Measurements from ENCODE around the gene RAB3D.

RAB3D gene

DNA sequence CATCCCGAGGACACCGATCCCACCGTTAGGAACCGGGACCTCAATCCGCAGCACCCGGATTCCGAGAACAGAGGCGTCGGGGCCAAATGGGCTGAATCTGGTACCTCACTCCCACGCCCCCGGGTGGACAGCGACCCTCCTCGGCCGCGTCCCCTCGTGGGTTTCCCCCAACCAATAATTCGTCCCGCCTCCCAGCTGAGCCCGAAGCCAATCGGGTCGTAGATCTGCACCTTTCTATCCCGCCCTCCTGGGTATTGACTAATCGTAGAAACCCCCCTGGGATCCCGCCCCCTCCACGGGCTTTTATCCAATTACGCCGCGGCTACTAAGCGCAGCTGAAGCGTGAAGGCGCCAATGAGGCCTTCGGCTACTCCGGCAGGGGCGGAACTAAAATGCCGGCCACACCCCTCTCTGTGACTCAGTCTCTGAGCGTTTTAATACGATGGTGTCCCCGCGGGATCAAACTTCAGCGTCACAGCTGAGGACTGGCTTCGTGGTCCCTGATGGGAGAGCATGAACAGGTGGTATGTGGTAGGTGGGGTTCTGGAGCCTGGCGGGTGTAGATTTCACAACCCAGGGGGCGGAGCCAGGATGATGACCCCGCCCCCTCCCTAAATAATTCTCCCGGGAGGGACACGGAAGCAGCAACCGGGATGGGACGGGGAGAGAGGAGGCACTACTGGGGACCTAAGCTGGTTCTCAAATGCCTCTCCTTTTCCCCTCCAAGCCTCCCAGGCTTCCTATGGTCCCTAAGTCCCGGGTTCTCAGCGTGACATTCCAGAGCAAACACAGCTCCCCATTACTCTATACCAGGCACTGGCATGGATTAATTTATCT, 6.9 kb upstream of the RAB3D start, which contains the start of the genes CCDC159 and TMEM205 (continued):
- TF ChIP-seq, protein P1, sequence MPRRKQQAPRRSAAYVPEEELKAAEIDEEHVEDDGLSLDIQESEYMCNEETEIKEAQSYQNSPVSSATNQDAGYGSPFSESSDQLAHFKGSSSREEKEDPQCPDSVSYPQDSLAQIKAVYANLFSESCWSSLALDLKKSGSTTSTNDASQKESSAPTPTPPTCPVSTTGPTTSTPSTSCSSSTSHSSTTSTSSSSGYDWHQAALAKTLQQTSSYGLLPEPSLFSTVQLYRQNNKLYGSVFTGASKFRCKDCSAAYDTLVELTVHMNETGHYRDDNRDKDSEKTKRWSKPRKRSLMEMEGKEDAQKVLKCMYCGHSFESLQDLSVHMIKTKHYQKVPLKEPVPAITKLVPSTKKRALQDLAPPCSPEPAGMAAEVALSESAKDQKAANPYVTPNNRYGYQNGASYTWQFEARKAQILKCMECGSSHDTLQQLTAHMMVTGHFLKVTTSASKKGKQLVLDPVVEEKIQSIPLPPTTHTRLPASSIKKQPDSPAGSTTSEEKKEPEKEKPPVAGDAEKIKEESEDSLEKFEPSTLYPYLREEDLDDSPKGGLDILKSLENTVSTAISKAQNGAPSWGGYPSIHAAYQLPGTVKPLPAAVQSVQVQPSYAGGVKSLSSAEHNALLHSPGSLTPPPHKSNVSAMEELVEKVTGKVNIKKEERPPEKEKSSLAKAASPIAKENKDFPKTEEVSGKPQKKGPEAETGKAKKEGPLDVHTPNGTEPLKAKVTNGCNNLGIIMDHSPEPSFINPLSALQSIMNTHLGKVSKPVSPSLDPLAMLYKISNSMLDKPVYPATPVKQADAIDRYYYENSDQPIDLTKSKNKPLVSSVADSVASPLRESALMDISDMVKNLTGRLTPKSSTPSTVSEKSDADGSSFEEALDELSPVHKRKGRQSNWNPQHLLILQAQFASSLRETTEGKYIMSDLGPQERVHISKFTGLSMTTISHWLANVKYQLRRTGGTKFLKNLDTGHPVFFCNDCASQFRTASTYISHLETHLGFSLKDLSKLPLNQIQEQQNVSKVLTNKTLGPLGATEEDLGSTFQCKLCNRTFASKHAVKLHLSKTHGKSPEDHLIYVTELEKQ (tag by site-specific recombination; IDR thresholded peaks at IDR 0.05; ENCODE audit: borderline replicate concordance), result no peak
- TF ChIP-seq TRIM28 (IDR thresholded peaks at IDR 0.05; ENCODE audit: borderline replicate concordance, low read length) (no peak), ZSCAN16 (tag by site-specific recombination; IDR thresholded peaks at IDR 0.05) (no peak), ZNF394 (tag by site-specific recombination; IDR thresholded peaks at IDR 0.05; ENCODE audit: borderline replicate concordance) (no peak; the same call in 1 of the 2 replicates), ZFHX2 (tag by site-specific recombination; conservative IDR thresholded peaks at IDR 0.05) (peak; percentile 62), SCRT1 (tag by site-specific recombination; IDR thresholded peaks at IDR 0.05; ENCODE audit: borderline replicate concordance) (peak; percentile 90), ZFP69B (tag by site-specific recombination; IDR thresholded peaks at IDR 0.05) (peak; percentile 40; the same call in 1 of the 2 replicates), KLF8 (tag by site-specific recombination; IDR thresholded peaks at IDR 0.05) (peak; percentile 88), ZNF514 (tag by site-specific recombination; IDR thresholded peaks at IDR 0.05) (no peak), ZNF704 (tag by site-specific recombination; IDR thresholded peaks at IDR 0.05) (no peak), ZNF555 (tag by site-specific recombination; conservative IDR thresholded peaks at IDR 0.05) (no peak), ZSCAN30 (tag by site-specific recombination; IDR thresholded peaks at IDR 0.05) (0 out of 2 replicates have a peak, but pooled peaks have one; percentile 27), ZNF221 (tag by site-specific recombination; IDR thresholded peaks at IDR 0.05; ENCODE audit: borderline replicate concordance) (no peak), CTCF (tag by site-specific recombination; IDR thresholded peaks at IDR 0.05) (peak; percentile 88), ZNF184 (tag by site-specific recombination; IDR thresholded peaks at IDR 0.05) (no peak; the same call in 1 of the 2 replicates), ZNF2 (tag by site-specific recombination; IDR thresholded peaks at IDR 0.05) (no peak; the same call in 1 of the 2 replicates), KLF16 (tag by site-specific recombination; IDR thresholded peaks at IDR 0.05) (peak; percentile 80), SP2 (tag by site-specific recombination; IDR thresholded peaks at IDR 0.05) (peak; percentile 98), SP3 (tag by site-specific recombination; IDR thresholded peaks at IDR 0.05) (peak; percentile 93), ZNF274 (IDR thresholded peaks at IDR 0.05; ENCODE audit: low read length) (no peak), ZNF274 (tag by site-specific recombination; IDR thresholded peaks at IDR 0.05; ENCODE audit: borderline replicate concordance) (no peak), ZNF155 (tag by site-specific recombination; IDR thresholded peaks at IDR 0.05) (no peak), ZNF629 (tag by site-specific recombination; IDR thresholded peaks at IDR 0.05) (peak; percentile 91)
- TF ChIP-seq, protein P2, sequence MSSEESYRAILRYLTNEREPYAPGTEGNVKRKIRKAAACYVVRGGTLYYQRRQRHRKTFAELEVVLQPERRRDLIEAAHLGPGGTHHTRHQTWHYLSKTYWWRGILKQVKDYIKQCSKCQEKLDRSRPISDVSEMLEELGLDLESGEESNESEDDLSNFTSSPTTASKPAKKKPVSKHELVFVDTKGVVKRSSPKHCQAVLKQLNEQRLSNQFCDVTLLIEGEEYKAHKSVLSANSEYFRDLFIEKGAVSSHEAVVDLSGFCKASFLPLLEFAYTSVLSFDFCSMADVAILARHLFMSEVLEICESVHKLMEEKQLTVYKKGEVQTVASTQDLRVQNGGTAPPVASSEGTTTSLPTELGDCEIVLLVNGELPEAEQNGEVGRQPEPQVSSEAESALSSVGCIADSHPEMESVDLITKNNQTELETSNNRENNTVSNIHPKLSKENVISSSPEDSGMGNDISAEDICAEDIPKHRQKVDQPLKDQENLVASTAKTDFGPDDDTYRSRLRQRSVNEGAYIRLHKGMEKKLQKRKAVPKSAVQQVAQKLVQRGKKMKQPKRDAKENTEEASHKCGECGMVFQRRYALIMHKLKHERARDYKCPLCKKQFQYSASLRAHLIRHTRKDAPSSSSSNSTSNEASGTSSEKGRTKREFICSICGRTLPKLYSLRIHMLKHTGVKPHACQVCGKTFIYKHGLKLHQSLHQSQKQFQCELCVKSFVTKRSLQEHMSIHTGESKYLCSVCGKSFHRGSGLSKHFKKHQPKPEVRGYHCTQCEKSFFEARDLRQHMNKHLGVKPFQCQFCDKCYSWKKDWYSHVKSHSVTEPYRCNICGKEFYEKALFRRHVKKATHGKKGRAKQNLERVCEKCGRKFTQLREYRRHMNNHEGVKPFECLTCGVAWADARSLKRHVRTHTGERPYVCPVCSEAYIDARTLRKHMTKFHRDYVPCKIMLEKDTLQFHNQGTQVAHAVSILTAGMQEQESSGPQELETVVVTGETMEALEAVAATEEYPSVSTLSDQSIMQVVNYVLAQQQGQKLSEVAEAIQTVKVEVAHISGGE (tag by site-specific recombination; conservative IDR thresholded peaks at IDR 0.05; ENCODE audit: low read depth), result 0 out of 2 replicates have a peak, but pooled peaks have one; percentile 47
- TF ChIP-seq, protein P3, sequence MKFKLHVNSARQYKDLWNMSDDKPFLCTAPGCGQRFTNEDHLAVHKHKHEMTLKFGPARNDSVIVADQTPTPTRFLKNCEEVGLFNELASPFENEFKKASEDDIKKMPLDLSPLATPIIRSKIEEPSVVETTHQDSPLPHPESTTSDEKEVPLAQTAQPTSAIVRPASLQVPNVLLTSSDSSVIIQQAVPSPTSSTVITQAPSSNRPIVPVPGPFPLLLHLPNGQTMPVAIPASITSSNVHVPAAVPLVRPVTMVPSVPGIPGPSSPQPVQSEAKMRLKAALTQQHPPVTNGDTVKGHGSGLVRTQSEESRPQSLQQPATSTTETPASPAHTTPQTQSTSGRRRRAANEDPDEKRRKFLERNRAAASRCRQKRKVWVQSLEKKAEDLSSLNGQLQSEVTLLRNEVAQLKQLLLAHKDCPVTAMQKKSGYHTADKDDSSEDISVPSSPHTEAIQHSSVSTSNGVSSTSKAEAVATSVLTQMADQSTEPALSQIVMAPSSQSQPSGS (tag by site-specific recombination; IDR thresholded peaks at IDR 0.05; ENCODE audit: low read depth), result no peak
- TF ChIP-seq, protein P4, sequence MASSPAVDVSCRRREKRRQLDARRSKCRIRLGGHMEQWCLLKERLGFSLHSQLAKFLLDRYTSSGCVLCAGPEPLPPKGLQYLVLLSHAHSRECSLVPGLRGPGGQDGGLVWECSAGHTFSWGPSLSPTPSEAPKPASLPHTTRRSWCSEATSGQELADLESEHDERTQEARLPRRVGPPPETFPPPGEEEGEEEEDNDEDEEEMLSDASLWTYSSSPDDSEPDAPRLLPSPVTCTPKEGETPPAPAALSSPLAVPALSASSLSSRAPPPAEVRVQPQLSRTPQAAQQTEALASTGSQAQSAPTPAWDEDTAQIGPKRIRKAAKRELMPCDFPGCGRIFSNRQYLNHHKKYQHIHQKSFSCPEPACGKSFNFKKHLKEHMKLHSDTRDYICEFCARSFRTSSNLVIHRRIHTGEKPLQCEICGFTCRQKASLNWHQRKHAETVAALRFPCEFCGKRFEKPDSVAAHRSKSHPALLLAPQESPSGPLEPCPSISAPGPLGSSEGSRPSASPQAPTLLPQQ (tag by site-specific recombination; IDR thresholded peaks at IDR 0.05), result no peak; the same call in none of the 2 replicates
